MM.1S (cell line): ENCODE measurements around the gene NLGN1.

Source experiments
- CTCF ChIP-seq: fragments of 300-600 bp; sonication (generic); IDR thresholded peaks from 2 replicates; pipeline ENCODE4 v1.5.1; 2016; ENCODE audit warnings: antibody characterized with exemption, low read length, mixed read lengths
- EZH2 ChIP-seq: fragments of 300-600 bp; sonication (generic); optimal IDR thresholded peaks from 2 replicates; pipeline ENCODE3; 2017; ENCODE audit warnings: low read depth, mild to moderate bottlenecking, antibody characterized with exemption, low read length, mixed read lengths
- EZH2phosphoT487 ChIP-seq: fragments of 300-600 bp; sonication (generic); IDR thresholded peaks from 2 replicates; pipeline ENCODE4 v1.6.1; 2018; ENCODE audit warnings: antibody characterized with exemption, low read length

DNA sequence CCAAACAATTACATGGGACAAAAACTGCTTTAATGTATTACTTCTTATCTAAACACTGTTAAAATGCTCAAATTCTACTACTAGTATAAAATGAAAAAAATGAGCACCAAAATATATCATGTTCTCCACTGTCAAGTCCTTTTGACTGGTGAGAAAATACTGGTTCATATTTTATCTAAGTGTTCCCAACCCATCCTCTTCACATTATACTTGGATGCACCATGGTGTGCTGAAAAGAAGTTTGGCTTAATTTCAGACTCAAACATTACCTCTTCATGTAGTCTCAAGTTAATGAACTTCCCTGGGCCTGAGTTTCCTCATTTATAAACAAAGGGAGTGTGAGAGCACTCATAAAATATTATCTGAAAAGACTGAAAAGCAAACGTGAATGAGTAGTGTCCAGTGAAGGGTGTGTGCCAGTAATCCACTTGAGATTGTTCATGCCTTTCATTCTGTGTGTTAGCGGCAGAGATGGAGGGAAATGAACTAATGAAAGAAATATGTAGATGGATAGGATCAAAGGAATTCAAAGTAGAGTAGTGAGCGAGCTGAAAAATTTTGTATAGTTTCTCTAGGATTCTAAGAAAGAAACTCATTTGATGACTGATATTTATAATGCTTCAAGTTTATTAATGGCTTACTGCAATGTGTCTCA lies 263.2 kb downstream of the NLGN1 start:
- TF ChIP-seq CTCF (no peak), EZH2 (no peak), EZH2phosphoT487 (no peak)
